ENCODE data around the gene AGT.

GRCh38 chr1:230679192-230679591 is 34.7 kb downstream of the AGT start:
- no peak for TF ChIP-seq POLR2A (IDR thresholded peaks at IDR 0.05)
- no peak for TF ChIP-seq CTCF (IDR thresholded peaks at IDR 0.05)

Data from Peyer's patch (tissue), 4 donors.